Right lobe of liver (tissue), 4 donors: ENCODE measurements around the gene FNDC3B.
"Not testable (repeated sequence)": the region's sequence is repeated elsewhere in the genome, so short reads cannot be mapped to it uniquely, and the experiment has no call there.

Experiments
- CTCF ChIP-seq, 4 donors: fragments of 200-600 bp in 3 of 4; fragments of 450-650 bp in 1 of 4; IDR thresholded peaks; one replicate each; pipeline versions ENCODE4 v1.5.1 to v1.8.0; 2016 to 2022; ENCODE audit warnings: antibody characterized with exemption in 4 of 4, mild to moderate bottlenecking in 2 of 4
- POLR2A ChIP-seq: fragments of 450-650 bp; IDR thresholded peaks from one replicate; pipeline ENCODE4 v1.6.1; 2017; ENCODE audit warnings: antibody characterized with exemption, mild to moderate bottlenecking
- donor health status: DM: no; HTN: no; CAD: no.
- donor health status: DM: no; HTN: no; CAD: no.
- donor health status: DM: no; HTN: yes; CAD: no.

GRCh38 chr3:172243376-172243775, 204.0 kb downstream of the FNDC3B start:
- not testable (repeated sequence) for TF ChIP-seq POLR2A; CTCF (IDR thresholded peaks at IDR 0.05)
